ENCODE results near the gene SNORC. TPM values are rescaled to one million over a fixed set of nuclear protein-coding genes. Genes with fewer than 3 reads are reported as not detected.
A peak's percentile ranks its signal among the peaks of the same experiment; 100 is the strongest.
"Not testable (repeated sequence)": the region's sequence is repeated elsewhere in the genome, so short reads cannot be mapped to it uniquely, and the experiment has no call there.

The SNORC gene
- total RNA-seq, 3 donors from 2014 or later (not counting 1 experiment from before 2014, with no cell fraction given) = 0.47 to 1.0 (median 0.98) TPM

DNA sequence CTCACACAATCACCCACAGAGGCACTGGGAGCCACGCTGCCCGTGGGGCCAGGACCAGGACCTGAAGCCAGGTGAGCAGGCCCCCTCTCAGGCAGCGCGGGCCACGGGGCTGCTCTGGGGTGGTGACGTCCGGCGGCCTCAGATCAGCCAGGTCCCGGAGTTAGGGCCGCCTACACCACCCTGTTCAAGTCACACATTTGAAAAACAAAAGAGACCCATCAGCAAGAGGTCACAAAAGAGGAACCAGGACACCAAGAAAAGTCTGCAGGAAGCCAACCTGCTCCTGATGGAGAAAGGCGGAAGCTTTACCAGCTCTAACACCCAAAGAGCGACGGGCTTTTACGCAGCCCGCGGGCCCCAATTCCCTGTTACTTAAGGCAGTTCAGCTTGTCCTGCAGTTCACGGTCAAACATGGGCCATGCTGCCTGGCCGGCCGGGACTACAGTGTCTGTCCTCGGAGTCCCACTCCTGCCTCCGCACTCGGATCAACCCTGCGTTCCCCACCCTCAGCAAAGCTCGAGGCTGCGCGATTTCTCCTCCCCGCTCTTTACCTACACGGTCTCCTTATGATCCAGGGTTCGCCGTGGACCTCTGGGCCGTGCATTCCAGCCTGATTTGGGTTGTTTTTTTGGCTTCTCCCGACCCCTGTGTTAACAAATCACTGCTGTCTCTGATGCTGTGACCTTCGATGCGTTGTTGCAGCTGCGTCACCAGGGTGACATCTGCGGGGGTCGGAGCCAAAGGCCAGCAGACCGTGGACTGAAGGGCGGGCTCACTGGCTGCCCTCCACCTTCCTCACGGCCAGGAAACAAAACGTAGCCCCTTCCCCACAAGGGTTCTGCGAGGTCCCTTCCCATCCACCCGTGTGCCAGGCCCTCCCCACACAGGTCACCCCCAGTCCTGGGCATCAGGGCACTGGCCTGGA lies 31.0 kb downstream of the SNORC start:
- Mint-ChIP-seq H3K27me3 (ENCODE audit: low read depth in 2 of 2) (no peaks in the 10 kb centered on the region), H3K9me3 (no peaks in the 10 kb centered on the region), H3K27ac (no peak overlapping the region), H3K36me3 (no peaks in the 10 kb centered on the region), H3K4me3 (no peak overlapping the region), H3K4me1 (no peaks in the 10 kb centered on the region)
- intact Hi-C loops (cut with micrococcal nuclease) = no loop called here
- Histone ChIP-seq H3K4me3 (ENCODE audit: low read length) (no peak overlapping the region), H3K36me3 (ENCODE audit: control insufficient read depth, insufficient read depth, low read length) (no peaks in the 10 kb centered on the region), H3K4me1 (ENCODE audit: control insufficient read depth, insufficient read depth, low read length) (no peaks in the 10 kb centered on the region), H3K9me3 (ENCODE audit: control insufficient read depth, insufficient read depth, low read length) (no peaks in the 10 kb centered on the region), H3K27ac (ENCODE audit: low read length) (no peak overlapping the region), H3K27me3 (ENCODE audit: control insufficient read depth, insufficient read depth, low read length) (no peaks in the 10 kb centered on the region)
- DNase-seq (no peak), ATAC-seq (no peak)
- TF ChIP-seq, protein P1, sequence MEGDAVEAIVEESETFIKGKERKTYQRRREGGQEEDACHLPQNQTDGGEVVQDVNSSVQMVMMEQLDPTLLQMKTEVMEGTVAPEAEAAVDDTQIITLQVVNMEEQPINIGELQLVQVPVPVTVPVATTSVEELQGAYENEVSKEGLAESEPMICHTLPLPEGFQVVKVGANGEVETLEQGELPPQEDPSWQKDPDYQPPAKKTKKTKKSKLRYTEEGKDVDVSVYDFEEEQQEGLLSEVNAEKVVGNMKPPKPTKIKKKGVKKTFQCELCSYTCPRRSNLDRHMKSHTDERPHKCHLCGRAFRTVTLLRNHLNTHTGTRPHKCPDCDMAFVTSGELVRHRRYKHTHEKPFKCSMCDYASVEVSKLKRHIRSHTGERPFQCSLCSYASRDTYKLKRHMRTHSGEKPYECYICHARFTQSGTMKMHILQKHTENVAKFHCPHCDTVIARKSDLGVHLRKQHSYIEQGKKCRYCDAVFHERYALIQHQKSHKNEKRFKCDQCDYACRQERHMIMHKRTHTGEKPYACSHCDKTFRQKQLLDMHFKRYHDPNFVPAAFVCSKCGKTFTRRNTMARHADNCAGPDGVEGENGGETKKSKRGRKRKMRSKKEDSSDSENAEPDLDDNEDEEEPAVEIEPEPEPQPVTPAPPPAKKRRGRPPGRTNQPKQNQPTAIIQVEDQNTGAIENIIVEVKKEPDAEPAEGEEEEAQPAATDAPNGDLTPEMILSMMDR (IDR thresholded peaks at IDR 0.05) = no peak
- WGBS (ENCODE audit: insufficient coverage) = 74% methylated on average over 42 of the region's 43 CpGs

DNA sequence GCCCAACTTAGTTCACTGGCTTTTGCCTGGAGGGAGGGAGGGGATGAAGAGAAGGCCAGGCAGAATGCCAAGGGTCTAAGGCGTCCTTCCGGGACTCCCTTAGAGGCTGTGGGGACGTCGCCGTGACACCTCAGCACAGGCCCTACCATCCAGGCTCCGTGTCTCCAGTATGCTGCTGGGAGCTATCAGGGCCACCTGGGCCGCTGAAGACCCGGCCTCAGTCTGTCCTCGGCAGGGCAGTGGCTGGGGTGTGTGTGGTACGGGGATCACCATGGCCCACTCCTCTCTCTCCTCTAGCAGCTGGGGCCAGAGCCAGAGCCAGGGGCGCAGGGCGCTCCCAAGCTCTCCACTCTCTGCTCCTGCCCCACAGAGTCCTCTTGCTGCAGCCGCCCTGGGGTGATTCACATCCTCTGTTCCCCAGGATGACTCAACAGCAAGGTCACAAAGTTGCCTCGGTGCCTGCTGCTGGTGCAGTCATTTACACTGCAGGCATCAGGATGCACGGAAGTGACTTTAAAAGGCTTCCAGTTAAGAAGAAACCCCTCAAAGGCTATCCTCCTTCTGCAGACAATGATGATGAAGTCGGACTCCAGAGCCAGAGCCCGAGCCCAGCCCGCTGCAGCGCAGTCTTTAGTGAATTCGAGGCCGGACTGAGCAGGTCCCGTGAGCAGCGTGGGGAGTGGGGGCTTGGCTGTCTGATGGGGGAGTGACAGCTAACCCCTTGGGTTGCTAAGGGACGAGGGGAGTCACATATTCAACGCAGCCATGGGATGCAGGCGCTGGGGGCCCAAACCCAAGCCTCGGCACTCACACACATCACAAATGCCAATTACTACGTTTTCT lies 31.9 kb downstream of the SNORC start:
- intact Hi-C loops (cut with micrococcal nuclease) = no loop called here
- H3K27me3 Mint-ChIP-seq (ENCODE audit: low read depth in 2 of 2) = no peaks in the 10 kb centered on the region
- no peaks in the 10 kb centered on the region for H3K4me1 ChIP-seq (ENCODE audit: control insufficient read depth, insufficient read depth, low read length)
- WGBS (ENCODE audit: insufficient coverage) = 89% methylated on average over 27 of the region's 28 CpGs
- no peaks in the 10 kb centered on the region for H3K27me3 ChIP-seq (ENCODE audit: control insufficient read depth, insufficient read depth, low read length)
- H3K4me3 ChIP-seq (ENCODE audit: low read length) = no peak overlapping the region
- H3K36me3 ChIP-seq (ENCODE audit: control insufficient read depth, insufficient read depth, low read length) = no peaks in the 10 kb centered on the region
- H3K9me3 ChIP-seq (ENCODE audit: control insufficient read depth, insufficient read depth, low read length) = no peaks in the 10 kb centered on the region
- peak in 1 of 3 donors; percentile 36 for ATAC-seq
- no peak overlapping the region for H3K27ac ChIP-seq (ENCODE audit: low read length)
- TF ChIP-seq, protein P1 (IDR thresholded peaks at IDR 0.05) = no peak
- H3K27ac Mint-ChIP-seq = no peak overlapping the region
- H3K4me3 Mint-ChIP-seq = no peak overlapping the region
- H3K4me1 Mint-ChIP-seq = no peaks in the 10 kb centered on the region
- DNase-seq = no peak
- H3K36me3 Mint-ChIP-seq = no peaks in the 10 kb centered on the region
- no peaks in the 10 kb centered on the region for H3K9me3 Mint-ChIP-seq

DNA sequence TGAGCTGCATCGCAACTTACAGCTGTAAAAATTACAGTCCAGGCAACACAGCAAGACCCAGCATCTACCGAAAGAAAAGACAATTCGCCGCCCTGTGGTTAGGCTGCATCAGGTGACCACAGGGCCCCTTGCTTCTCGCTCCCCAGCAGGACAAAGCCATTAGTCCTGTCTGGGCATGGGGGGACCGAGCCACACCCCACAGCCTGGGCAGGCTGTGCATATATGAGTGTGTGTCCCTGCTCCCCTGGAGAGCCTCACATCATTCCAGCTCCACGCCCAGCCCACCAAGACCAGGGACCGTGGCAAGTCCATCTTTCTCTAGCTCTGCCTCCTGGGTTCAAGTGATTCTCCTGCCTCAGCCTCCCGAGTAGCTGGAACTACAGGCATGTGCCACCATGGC lies 33.9 kb downstream of the SNORC start:
- no peak overlapping the region for H3K27ac Mint-ChIP-seq
- no peaks in the 10 kb centered on the region for H3K27me3 ChIP-seq (ENCODE audit: control insufficient read depth, insufficient read depth, low read length)
- peaks cover 0 to 5% of the 10 kb centered on the region in 2 donors for H3K27me3 Mint-ChIP-seq (ENCODE audit: low read depth in 2 of 2)
- no peaks in the 10 kb centered on the region for H3K36me3 ChIP-seq (ENCODE audit: control insufficient read depth, insufficient read depth, low read length)
- no peaks in the 10 kb centered on the region for H3K9me3 ChIP-seq (ENCODE audit: control insufficient read depth, insufficient read depth, low read length)
- TF ChIP-seq, protein P1 (IDR thresholded peaks at IDR 0.05) = no peak
- 80% methylated on average over 9 of the region's 9 CpGs for WGBS (ENCODE audit: insufficient coverage)
- H3K4me1 ChIP-seq (ENCODE audit: control insufficient read depth, insufficient read depth, low read length) = no peaks in the 10 kb centered on the region
- no peak overlapping the region for H3K27ac ChIP-seq (ENCODE audit: low read length)
- no peaks in the 10 kb centered on the region for H3K4me1 Mint-ChIP-seq
- DNase-seq = no peak
- ATAC-seq = no peak
- H3K9me3 Mint-ChIP-seq = no peaks in the 10 kb centered on the region
- no peaks in the 10 kb centered on the region for H3K36me3 Mint-ChIP-seq
- H3K4me3 Mint-ChIP-seq = no peak overlapping the region
- intact Hi-C loops (cut with micrococcal nuclease) = no loop called here
- no peak overlapping the region for H3K4me3 ChIP-seq (ENCODE audit: low read length)

DNA sequence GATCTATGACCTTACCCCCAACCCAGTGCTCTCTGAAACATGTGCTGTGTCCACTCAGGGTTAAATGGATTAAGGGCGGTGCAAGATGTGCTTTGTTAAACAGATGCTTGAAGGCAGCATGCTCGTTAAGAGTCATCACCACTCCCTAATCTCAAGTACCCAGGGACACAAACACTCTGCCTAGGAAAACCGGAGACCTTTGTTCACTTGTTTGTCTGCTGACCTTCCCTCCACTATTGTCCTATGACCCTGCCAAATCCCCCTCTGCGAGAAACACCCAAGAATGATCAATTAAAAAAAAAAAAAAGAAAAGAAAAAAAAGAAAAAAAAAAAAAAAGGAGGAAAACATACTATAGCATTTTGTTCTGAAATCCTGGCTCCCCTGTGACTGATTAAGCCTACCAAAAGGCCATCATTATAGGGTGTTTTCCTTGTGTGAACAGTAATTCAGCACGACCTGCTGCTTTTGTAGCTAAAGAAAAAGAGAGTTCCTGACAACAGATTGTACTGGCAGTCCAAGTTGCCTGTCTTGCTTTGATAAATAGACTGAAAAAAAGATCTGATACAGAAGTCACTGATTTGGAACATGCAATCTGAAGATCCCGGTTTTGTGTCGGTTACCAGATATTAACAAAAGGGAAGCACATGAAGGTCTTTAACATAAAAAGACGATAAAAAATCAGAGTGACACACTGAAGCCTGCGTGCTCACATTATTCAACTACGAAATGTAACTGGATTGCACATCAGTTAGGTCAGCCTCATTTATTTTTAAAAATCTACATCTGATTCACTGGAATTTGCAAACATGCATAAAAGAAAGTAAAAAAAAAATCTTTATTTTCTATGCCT lies 37.0 kb downstream of the SNORC start:
- H3K27ac ChIP-seq (ENCODE audit: low read length); H3K4me3 ChIP-seq (ENCODE audit: low read length); ATAC-seq; intact Hi-C loops (cut with micrococcal nuclease); H3K27me3 ChIP-seq (ENCODE audit: control insufficient read depth, insufficient read depth, low read length); H3K9me3 ChIP-seq (ENCODE audit: control insufficient read depth, insufficient read depth, low read length); H3K4me3 Mint-ChIP-seq; H3K4me1 Mint-ChIP-seq; H3K9me3 Mint-ChIP-seq; H3K36me3 Mint-ChIP-seq; H3K27ac Mint-ChIP-seq; DNase-seq; H3K36me3 ChIP-seq (ENCODE audit: control insufficient read depth, insufficient read depth, low read length); H3K4me1 ChIP-seq (ENCODE audit: control insufficient read depth, insufficient read depth, low read length): not testable (repeated sequence)
- peaks cover 9 to 28% of the 10 kb centered on the region in 2 donors for H3K27me3 Mint-ChIP-seq (ENCODE audit: low read depth in 2 of 2)
- 85% methylated on average over 6 of the region's 10 CpGs for WGBS (ENCODE audit: insufficient coverage)

DNA sequence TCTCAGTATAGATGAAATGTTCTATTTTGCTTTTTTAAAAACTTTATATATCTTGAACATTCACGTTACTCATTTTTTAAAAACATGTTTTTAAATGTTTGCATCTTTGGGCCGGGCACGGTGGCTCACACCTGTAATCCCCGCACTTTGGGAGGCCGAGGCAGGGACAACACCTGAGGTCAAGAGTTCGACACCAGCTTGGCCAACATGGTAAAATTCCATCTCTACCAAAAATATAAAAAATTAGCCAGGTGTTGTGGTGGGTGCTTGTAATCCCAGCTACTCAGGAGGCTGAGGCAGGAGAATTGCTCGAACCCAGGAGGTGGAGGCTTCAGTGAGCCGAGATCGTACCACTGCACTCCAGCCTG lies 37.6 kb downstream of the SNORC start:
- H3K36me3 ChIP-seq (ENCODE audit: control insufficient read depth, insufficient read depth, low read length); H3K4me1 Mint-ChIP-seq; intact Hi-C loops (cut with micrococcal nuclease); DNase-seq; H3K27me3 ChIP-seq (ENCODE audit: control insufficient read depth, insufficient read depth, low read length); H3K9me3 Mint-ChIP-seq; ATAC-seq; H3K4me3 ChIP-seq (ENCODE audit: low read length); H3K9me3 ChIP-seq (ENCODE audit: control insufficient read depth, insufficient read depth, low read length); H3K4me3 Mint-ChIP-seq; H3K36me3 Mint-ChIP-seq; H3K27ac ChIP-seq (ENCODE audit: low read length); H3K4me1 ChIP-seq (ENCODE audit: control insufficient read depth, insufficient read depth, low read length); H3K27ac Mint-ChIP-seq: not testable (repeated sequence)
- WGBS (ENCODE audit: insufficient coverage) = 82% methylated on average over 9 of the region's 9 CpGs
- H3K27me3 Mint-ChIP-seq (ENCODE audit: low read depth in 2 of 2) = peaks cover 9 to 34% of the 10 kb centered on the region in 2 donors

All from natural killer cell (primary cell).